HT-29 (cell line): ENCODE results near the gene C6orf136. TPM values are rescaled to one million over a fixed set of nuclear protein-coding genes. Genes with fewer than 3 reads are reported as not detected.
A peak's percentile ranks its signal among the peaks of the same experiment; 100 is the strongest.
"Not testable (repeated sequence)": the region's sequence is repeated elsewhere in the genome, so short reads cannot be mapped to it uniquely, and the experiment has no call there.

Experiments
- DNase-seq: peaks from one replicate; pipeline ENCODE4 v3.0.0-alpha.2; 2015; ENCODE audit warnings: low spot score
- total RNA-seq: library from RNA; depleted of rRNA; stranded (reverse); fragments of >200 nt; shearing (Covaris generic); gene quantifications from 2 replicates; pipeline ENCODE4 v1.2.3, GENCODE V29; 2014

The C6orf136 gene
- total RNA-seq, 1 experiment from 2014 or later = 14.5 TPM

- no peak for DNase-seq
Observed at GRCh38 chr6:30657454-30657853, 10.5 kb downstream of the C6orf136 start.

GRCh38 chr6:30657922-30658321, 11.0 kb downstream of the C6orf136 start:
- DNase-seq = not testable (repeated sequence)

GRCh38 chr6:30664994-30665767, 18.2 kb downstream of the C6orf136 start:
- DNase-seq = no peak

- not testable (repeated sequence) for DNase-seq
Observed at GRCh38 chr6:30666300-30666699, 19.4 kb downstream of the C6orf136 start.

- no peak for DNase-seq
Observed at GRCh38 chr6:30670760-30671527, 24.0 kb downstream of the C6orf136 start.

GRCh38 chr6:30672445-30673253, 25.7 kb downstream of the C6orf136 start, which contains the start of gene DHX16:
DHX16 (minus strand) TSS chr6:30673006; CDS start chr6:30672841, 165 bp downstream.
- DNase-seq = peak; percentile 98

GRCh38 chr6:30676660-30677285, 29.8 kb downstream of the C6orf136 start:
- DNase-seq = no peak

- peak; percentile 84 for DNase-seq
Observed at GRCh38 chr6:30678964-30679726, 32.2 kb downstream of the C6orf136 start.

- no peak for DNase-seq
Observed at GRCh38 chr6:30679765-30680535, 33.0 kb downstream of the C6orf136 start.

- DNase-seq = no peak
Observed at GRCh38 chr6:30681766-30682142, 34.8 kb downstream of the C6orf136 start.

GRCh38 chr6:30682143-30683117, 35.5 kb downstream of the C6orf136 start:
- DNase-seq = peak; percentile 73

GRCh38 chr6:30683183-30683979, 36.4 kb downstream of the C6orf136 start:
- no peak for DNase-seq

- DNase-seq = no peak
Observed at GRCh38 chr6:30683980-30684338, 37.0 kb downstream of the C6orf136 start.

- DNase-seq = no peak
Observed at GRCh38 chr6:30684386-30685156, 37.6 kb downstream of the C6orf136 start.

- no peak for DNase-seq
Observed at GRCh38 chr6:30685157-30686008, 38.5 kb downstream of the C6orf136 start.
